HG02798 (cell line): ENCODE measurements around the gene NOP9.

ENCODE experiments used
- ATAC-seq: cut with Tn5 transposase; IDR thresholded peaks from one replicate; pipeline ENCODE4 v1.9.1; 2021; ENCODE audit warnings: mild to moderate bottlenecking; ENCODE audit not compliant: unreplicated experiment, poor library complexity

NOP9 gene, protein sequence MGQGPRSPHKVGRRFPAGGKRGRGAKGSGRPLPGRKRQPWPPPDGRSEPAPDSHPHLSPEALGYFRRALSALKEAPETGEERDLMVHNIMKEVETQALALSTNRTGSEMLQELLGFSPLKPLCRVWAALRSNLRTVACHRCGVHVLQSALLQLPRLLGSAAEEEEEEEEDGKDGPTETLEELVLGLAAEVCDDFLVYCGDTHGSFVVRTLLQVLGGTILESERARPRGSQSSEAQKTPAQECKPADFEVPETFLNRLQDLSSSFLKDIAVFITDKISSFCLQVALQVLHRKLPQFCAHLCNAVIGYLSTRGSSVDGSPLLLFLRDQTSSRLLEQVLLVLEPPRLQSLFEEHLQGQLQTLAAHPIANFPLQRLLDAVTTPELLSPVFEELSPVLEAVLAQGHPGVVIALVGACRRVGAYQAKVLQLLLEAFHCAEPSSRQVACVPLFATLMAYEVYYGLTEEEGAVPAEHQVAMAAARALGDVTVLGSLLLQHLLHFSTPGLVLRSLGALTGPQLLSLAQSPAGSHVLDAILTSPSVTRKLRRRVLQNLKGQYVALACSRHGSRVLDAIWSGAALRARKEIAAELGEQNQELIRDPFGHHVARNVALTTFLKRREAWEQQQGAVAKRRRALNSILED

DNA sequence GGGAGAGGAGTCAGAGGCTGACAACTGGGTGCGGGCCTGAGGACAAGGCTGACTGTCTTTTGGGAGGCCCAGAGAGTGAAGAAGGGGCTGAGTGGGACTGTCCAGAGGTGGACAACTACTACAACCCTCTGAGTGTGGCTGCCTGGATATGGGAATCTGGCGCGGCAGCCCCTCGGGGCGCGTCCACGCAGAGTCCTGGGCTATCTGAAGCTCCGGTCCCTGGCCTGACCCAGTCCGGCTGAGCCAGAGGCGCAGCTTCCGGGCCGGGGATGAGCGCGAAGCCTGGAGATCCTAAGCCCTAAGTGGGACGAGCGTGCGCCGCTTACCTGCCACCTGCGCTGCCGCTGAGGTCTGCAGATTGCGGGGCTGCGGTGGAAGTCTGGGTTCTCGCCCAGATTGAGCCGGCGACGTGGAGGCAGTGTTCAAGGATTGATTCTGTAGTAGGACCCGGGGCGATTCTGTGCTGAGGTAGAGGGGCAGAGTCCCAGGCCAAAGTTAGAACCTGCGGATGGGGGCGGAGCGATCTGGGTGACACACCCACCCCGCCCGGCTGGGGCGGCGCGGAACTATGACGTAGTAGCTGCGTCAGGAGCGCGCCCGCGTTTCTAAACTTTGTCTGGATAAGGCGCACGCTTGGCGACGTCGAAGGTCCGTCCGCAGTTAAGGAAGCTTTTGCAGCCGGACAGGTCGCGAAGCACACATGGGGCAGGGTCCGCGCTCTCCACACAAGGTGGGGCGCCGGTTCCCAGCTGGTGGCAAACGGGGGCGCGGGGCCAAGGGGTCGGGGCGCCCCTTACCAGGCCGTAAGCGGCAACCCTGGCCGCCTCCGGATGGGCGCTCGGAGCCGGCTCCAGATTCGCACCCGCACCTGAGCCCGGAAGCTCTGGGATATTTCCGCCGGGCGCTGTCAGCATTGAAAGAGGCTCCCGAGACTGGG is at the start of gene NOP9, which contains the start of gene DHRS1:
NOP9 (plus strand) TSS at position 596 of the 937 bp plus-strand sequence; CDS start at position 701, 105 bp downstream.
DHRS1 (minus strand) TSS at position 526 of the 937 bp plus-strand sequence. CDS start 674 bp downstream, outside the sequence.
- peak; percentile 87 for ATAC-seq

DNA sequence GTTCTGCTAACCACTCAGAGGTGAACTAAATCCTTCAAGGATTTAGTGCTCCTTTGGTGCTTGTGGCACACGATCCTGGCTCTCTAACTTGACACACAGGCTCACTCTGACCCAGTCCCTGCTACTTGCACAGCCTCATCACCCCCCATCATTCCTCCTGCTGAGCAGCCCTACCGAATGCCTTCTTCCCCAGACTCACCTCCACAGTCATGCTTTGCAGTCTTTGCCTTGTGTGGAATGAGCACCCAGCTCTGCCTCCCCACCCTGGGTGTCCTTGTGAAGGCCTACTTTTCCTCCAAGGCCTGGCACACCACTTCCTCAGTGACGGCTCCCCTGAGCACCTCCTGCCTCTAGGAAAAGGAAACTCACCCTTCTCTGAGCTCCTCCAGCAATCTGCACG is 49.3 kb upstream of the NOP9 start:
- no peak for ATAC-seq

DNA sequence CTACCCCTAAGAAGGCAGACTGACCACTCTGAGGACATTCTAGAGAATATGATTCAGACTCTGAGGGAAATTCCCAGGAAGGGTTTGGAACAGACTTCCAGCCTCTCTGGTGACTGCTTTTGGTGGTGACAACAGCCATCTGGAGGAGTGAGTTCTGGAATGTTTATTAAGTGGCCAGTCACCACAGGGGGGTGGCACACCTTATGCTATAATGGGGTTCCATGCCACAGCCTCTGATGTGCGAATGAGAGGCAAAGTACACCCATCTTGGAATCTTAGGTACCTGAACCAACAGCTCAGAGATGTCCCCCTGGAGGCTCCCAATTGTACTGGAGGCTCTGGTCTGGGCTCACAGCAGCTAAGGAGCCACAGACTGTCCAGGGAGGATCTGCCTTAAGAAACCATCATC is 47.8 kb upstream of the NOP9 start:
- ATAC-seq, result no peak

DNA sequence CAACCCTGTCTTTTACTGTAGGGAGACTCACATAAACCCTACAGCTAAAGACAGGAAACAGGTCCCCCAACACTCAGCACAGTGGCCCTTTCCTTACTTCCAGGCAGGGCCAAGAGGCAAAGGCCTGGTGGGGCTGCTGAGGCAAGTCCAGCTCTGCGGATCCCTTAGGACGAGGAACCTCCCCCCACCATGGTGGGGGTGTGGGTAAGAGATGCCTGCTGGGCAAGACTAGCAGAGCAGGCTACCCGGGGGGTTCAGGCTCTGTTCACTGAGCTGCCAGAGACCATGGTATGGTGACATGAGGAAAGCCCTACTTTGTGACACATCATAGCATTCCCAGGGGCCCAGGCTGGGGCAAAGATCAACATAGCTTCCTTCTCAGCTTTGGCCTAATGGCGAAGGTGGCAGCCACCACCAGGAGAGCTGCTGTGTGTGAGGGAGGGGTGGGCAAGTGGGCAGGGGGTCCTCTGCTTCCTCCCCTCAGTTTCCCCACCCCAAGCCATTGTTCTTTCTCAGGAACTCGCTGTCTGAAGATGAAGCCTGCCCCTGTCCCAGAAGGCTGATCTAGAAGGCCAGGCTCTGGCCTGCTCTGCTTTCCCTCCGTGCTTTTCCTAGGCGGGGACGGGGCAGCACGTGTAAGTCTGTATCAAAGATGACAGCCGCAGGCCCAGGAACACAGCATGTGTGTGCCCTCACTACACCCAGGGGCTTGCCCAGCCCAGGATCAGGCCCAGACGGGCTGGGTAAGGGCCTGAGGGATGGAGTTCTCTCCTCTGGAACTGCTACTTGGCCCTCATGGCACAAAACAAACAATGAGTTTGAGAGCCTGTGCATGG is 47.1 kb upstream of the NOP9 start:
- ATAC-seq, result no peak

DNA sequence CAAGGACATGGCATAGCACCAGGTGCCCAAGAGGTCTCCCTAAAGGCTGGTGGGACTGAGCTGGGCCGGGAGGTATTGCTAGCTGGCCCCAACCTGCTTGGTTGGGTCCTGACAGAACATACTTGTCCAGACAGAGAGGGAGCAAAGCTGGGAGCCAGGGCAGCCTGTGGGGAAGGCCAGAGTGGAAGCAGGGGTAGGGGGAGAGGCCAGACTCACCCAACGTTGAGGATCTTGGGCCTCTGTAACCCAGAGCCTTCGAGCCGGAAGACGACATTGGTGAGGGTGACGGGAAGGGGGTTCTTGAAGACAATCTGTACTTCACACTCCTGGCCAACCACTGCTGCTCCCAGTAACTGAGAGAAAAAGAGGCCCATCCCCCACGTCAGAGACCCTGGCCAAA is 45.7 kb upstream of the NOP9 start:
- ATAC-seq, result no peak

DNA sequence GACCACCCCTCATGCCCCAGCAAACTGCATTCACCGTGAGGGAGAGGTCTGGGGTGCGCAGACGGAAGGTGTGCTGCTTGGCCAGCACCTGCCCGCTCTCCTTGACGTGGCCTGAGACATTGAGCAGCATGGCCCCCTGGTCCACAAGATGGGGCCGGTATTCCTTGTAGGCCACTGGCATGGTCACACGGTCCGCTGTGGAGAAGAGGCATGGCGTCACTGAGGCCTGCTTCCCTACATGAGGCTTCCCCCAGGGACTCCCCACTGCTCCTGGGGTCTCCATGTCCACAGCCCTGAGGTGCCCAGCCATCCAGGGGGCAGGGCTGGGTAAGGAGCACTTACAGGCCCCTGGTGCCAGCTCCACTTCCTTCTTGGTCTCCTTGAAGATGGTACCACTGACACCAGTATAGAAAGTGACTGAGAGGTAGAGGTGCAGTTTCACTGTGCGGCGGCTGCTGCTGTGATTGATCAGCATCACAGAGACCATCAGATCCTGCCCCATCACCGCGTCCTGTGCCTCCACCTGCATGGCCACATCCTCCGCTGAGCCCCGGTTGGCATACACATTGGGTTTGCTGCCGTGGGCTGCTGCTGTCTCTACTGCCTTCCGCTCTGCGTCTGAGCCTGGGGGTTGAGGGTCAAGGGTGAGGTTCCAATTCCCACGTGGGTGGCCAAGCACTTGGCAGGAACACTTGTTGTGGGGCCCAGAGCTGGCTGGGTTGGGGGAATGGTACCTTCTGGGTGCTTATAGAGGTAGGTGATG is 44.8 kb upstream of the NOP9 start:
- no peak for ATAC-seq

DNA sequence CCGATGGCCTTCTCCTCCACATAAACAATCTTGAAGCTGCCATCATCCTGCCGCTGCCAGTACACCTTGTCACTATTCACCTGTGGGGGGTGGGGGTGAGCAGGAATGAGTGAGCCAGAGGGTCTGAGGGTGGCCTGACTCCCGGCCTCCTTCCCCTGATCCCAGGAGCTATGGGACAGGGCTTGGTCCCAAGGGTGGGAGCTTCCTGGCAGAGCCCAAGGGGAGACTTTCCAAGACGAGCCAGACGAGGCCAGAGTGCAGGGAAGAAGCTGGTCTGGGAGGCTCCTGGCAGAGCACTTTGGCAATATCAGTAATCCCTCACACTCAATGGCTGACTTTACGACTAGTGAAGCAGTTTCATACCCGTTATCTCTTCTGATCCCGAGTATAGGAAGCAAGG is 44.2 kb upstream of the NOP9 start:
- ATAC-seq, result no peak

DNA sequence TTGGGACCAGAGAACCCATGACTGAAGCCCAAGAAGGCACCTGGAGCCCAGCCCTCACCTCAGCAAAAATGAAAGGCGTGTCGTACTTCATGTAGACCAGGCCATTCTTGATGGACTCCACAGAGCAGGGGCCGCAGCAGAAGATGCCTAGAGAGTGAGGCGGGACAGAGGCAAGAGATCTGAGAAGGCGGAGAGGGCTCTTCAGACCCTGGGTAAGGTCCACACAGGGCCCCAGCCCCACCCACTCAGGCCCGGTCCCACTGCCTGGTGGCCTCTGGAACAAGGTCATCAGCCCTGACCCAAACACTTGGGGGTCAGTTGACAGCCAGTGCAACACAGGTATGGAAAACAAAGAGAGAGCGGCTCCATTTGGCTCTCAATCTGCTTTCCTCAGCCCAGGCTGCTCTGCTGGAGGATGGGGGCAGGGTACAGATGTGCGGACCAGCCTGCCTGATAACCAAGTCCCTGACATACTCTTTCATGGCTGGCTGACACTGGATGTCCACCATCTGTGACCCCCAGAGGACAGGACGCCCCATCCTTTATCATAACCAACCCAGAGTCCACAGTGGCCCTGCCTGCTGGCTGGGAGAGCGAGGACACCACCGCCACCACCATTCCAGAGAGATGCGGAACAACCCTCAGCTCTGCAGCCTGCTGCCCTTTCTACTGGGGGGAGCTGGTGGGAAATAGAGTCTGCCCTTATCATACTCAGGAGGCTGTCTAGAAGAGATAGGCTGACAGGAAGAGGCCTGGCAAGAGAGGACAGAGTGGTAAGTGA is 43.5 kb upstream of the NOP9 start:
- no peak for ATAC-seq

DNA sequence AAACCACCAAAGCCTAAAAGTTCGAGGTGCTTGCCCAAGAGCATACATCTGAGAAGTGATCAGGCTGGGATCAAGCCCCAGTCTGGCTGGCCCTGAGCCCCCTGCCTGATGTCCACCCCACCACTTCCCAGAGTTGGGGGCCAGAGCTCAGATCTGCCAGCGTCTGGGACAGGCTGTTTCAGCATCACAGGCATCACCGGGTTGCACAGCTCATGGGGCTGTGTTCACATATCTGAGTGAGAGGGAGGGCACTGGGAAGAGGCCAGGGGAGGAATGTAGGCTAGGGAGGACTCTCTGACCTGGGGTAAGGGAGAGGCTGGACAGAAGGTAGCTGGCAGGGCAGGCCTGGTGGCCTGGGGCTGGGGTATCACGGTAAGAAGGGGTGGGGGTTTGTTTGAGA is 42.7 kb upstream of the NOP9 start:
- ATAC-seq, result no peak

DNA sequence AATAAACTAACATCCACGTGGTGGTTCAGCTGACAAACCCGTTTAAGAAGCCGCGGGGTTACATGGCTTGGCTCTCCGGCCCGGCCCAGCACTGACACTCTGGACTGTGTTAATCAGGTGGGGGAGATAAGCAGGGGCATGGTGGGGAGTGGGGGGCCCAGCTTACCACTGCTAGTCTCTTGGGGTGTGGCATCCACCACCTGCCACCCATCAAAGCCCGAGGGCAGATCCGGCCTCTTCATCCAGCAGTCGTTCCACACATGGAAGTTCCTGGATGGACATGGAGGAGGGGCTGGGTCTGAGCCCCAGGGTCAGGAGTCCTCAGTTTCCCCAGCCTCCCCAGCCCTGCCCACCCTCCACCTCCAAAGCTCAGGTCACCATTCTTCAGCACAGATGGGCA is 41.5 kb upstream of the NOP9 start:
- no peak for ATAC-seq

DNA sequence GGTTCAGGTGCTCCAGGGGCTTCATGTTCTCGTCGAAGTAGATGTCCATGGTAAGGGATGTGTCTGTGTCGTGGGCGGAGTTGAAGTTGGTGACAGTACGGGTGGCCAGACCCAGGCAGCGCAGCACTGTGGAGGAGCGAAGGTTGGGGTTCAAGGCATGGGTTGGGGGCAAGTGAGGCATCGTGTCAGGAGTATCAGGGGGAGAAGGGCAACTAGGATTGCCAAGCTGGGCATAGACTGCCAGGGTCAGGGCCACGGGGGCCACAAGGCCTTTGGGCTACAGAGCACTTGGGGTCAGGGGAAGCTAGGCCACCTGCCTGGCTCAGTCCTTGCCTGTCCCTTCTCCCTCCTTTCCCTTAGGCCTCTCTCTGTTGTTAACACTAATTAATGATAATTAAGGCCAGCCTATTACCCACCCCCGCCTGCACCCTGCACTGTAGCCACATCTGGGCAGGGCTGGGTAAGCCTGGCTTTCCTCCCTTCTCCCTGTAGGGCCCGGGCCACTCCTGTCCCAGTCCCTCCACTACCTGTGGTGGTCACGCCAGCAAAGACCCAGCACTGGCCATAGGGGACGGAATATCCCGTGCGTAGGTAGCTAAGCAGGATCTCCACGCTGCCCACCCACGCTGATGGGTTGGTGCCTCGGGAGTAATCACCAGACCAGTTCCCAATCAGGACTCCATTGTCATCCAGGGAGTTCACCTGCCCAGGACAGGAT is 40.9 kb upstream of the NOP9 start:
- no peak for ATAC-seq

DNA sequence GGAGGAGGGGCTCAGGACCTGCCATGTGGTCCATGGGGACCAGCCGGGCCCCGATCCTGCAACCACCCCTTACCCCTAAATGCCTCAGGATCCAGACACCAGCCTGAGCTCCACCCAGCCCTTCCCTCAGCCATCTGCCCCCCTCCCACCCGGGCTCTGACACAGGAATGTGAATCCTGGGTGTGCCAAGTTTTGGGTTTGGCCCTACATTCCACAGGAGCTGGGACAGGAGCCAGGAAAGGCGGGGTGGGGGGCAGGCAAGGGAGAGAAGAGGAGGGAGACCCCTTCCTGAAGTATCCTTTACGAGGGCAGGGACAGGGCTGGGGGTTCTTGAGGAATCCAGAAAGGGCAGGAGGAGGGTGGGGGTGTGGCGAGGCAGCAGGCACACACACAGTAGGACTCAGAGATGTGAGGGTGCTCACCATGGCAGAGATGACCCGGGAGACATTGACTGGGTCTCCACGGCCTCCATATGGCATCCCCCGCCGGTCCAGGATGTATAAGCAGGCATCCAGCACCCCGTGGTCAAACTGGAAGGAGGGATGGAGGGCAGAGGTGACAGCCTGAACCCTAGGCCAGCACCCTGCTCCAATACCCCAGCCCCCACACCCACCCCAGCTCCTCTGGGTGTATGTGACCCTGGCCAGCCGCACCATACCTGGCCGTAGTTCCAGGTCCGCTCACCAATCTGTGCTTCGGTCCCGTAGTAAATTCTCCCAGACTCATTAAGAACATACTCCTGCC is 40.2 kb upstream of the NOP9 start:
- ATAC-seq, result no peak

DNA sequence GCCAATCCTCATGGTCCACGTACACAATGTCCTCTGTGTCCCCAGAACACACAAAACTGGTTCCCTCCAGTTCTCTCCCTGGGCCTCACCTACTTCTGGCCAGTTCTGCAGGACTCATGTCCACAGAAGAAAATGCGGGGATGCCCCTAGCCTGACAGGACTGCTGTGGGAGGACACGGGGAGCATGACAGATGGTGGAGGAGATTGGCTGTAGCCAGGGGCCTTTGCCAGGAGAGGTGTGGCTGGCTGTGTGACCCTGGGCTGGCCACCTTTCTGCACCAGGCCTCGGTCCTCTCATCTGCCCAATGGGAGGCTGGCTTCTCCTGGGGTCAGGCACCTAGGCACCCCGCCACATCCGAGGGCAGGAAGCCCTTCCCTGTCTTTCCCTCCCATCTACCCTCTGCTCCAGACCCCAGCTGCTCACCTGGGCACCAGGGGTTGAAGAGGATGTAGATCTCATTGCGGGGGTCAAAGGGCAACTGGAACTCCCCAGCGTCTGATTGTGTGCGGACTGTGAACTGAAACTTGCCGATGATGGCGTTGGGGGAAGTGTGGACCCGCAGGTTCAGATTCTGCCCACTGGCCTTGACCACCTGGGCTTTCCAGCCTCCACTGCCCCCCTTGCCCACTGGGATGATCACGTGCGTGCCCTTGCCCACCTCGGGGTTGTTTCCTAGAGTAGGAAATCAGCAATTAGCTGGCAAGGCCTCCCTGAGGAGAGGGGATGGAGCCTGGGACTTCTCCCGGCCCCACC is 39.4 kb upstream of the NOP9 start:
- no peak for ATAC-seq

DNA sequence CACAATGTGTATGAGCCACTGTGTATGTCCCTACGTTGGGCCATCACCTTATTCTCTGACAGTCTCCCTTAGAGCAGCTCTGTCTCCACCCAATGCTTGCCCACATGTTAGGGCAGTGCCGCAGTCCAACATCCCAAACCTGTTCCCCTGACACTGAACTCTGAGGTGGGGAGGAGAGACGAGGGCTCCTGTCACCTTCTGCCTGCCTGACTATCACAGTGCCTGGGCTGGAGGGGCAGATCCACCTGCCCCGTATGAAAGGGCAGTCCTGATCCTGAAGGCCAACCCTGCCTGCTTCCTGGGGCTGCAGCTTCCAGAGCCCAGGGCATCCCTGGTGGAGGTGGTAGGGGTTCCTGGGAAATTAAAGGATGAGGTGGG is 38.9 kb upstream of the NOP9 start:
- ATAC-seq, result no peak

DNA sequence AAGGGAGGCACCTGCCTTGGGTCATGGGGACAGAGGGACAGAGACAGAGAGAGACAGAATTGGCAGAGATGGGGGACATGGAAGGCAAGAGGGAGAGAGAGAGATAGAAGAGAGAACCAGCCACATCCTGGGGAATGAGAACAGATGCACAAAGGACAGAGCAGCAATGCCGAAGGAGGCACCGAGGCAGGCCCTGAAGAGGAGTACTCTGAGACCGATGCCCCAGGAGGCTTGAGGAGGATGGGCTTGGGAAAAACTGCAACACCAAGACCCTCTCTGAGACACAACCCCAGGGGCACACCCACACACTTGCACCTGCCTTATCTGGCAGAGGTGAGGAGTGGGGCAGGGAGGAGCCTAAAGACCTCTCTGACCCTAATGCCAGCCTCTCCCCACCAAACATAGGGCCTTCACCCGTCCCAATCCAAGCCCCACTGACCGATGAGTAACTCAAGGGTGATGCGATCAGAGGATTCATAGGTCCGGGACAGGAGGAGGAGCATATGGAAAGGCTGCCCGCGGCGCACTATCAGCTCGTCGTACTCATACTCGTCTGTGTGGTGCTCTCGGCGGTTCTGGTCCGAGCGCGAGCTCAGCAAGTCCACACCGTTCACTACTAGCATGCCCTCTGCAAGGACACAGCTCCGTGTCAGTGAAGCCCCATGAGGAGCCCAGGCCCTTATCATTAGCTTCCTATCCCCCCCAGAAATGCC is 38.2 kb upstream of the NOP9 start:
- ATAC-seq, result no peak

DNA sequence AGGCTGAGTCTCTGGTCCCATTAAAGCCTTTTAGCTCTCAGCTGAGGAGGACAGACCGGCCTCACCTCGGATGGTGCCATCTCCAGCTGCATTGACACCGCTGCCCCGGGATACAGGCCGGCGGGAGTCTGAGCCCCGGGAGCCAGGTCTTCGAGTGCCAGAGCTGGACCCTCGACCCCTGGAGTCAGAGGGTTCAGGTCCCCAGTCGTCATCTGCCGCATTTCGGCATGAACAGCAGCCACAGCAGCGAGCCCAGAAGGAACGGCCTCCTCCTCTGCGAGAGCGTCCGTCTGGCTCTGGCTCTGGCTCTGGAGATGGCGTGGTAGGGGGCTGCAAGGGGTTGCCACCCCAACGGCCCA is 37.7 kb upstream of the NOP9 start:
- no peak for ATAC-seq
